Measurements from ENCODE around the gene MED31. TPM values are rescaled to one million over a fixed set of nuclear protein-coding genes. Genes with fewer than 3 reads are reported as not detected.
"Not testable (repeated sequence)": the region's sequence is repeated elsewhere in the genome, so short reads cannot be mapped to it uniquely, and the experiment has no call there.

MED31 gene
- total RNA-seq, 3 donors from 2014 or later (not counting 1 experiment from before 2014, with no cell fraction given) = 8.3 to 26.1 (median 19.1) TPM

DNA sequence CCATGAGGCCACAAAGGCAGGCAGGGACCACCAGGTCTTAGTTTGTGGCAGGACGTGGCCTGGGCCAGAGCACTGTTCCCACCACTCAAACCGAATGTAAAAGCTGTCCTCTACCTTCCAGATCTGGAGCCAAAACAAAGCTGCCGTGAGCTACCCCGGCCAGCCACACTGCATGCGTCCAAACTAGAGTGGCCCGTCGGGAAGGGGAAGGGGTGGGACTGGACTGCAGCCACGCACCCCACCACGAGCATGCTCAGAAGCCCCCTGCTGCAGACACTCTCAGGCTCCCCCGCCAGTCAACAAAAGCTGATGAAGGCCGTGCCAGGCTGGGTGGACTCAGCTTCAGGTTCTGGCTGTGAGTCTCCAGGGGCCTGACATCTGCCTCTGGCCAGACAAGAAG, 46.6 kb upstream of the MED31 start:
- Mint-ChIP-seq H3K4me1 (no peaks in the 10 kb centered on the region), H3K27me3 (ENCODE audit: low read depth in 2 of 2) (peaks cover 5 to 8% of the 10 kb centered on the region in 2 donors), H3K36me3 (no peaks in the 10 kb centered on the region), H3K27ac (no peak overlapping the region), H3K9me3 (no peaks in the 10 kb centered on the region), H3K4me3 (no peak overlapping the region)
- no peaks in the 10 kb centered on the region for H3K36me3 ChIP-seq (ENCODE audit: control insufficient read depth, insufficient read depth, low read length)
- H3K27me3 ChIP-seq (ENCODE audit: control insufficient read depth, insufficient read depth, low read length) = no peaks in the 10 kb centered on the region
- ATAC-seq (no peak), DNase-seq (no peak)
- H3K4me3 ChIP-seq (ENCODE audit: low read length) = no peak overlapping the region
- intact Hi-C loops (cut with micrococcal nuclease) = no loop called here
- no peaks in the 10 kb centered on the region for H3K9me3 ChIP-seq (ENCODE audit: control insufficient read depth, insufficient read depth, low read length)
- TF ChIP-seq, protein P1, sequence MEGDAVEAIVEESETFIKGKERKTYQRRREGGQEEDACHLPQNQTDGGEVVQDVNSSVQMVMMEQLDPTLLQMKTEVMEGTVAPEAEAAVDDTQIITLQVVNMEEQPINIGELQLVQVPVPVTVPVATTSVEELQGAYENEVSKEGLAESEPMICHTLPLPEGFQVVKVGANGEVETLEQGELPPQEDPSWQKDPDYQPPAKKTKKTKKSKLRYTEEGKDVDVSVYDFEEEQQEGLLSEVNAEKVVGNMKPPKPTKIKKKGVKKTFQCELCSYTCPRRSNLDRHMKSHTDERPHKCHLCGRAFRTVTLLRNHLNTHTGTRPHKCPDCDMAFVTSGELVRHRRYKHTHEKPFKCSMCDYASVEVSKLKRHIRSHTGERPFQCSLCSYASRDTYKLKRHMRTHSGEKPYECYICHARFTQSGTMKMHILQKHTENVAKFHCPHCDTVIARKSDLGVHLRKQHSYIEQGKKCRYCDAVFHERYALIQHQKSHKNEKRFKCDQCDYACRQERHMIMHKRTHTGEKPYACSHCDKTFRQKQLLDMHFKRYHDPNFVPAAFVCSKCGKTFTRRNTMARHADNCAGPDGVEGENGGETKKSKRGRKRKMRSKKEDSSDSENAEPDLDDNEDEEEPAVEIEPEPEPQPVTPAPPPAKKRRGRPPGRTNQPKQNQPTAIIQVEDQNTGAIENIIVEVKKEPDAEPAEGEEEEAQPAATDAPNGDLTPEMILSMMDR (IDR thresholded peaks at IDR 0.05) = no peak
- H3K4me1 ChIP-seq (ENCODE audit: control insufficient read depth, insufficient read depth, low read length) = no peaks in the 10 kb centered on the region
- 83% methylated on average over 11 of the region's 11 CpGs for WGBS (ENCODE audit: insufficient coverage)
- no peak overlapping the region for H3K27ac ChIP-seq (ENCODE audit: low read length)

DNA sequence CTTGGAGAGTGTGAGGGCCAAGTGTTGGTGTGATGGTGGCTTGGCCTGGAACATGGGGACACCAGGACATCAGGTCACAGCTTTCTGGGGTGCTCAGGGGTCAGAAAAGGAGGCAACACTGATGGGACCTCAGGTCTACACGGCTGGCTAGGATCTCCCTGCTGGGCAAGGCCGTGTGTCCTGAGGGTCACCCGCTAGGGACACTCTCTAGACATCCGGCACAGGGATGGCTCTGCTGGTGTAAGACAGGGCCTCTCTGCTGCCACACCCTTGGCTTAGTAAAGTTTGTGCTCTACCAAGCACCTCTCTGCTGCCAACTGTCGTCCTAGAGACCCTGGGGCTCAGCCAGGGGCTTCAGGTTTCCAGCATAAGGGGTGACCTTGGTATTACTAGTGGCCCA, 45.5 kb upstream of the MED31 start:
- Mint-ChIP-seq H3K27me3 (ENCODE audit: low read depth in 2 of 2) (peaks cover 6 to 7% of the 10 kb centered on the region in 2 donors), H3K4me1 (no peaks in the 10 kb centered on the region), H3K36me3 (no peaks in the 10 kb centered on the region), H3K27ac (no peak overlapping the region), H3K4me3 (no peak overlapping the region), H3K9me3 (no peaks in the 10 kb centered on the region)
- no peak overlapping the region for H3K27ac ChIP-seq (ENCODE audit: low read length)
- no peaks in the 10 kb centered on the region for H3K9me3 ChIP-seq (ENCODE audit: control insufficient read depth, insufficient read depth, low read length)
- H3K4me1 ChIP-seq (ENCODE audit: control insufficient read depth, insufficient read depth, low read length) = no peaks in the 10 kb centered on the region
- H3K27me3 ChIP-seq (ENCODE audit: control insufficient read depth, insufficient read depth, low read length) = no peaks in the 10 kb centered on the region
- DNase-seq = no peak
- no peak for ATAC-seq
- intact Hi-C loops (cut with micrococcal nuclease) = no loop called here
- H3K4me3 ChIP-seq (ENCODE audit: low read length) = no peak overlapping the region
- no peaks in the 10 kb centered on the region for H3K36me3 ChIP-seq (ENCODE audit: control insufficient read depth, insufficient read depth, low read length)
- WGBS (ENCODE audit: insufficient coverage) = 77% methylated on average over 5 of the region's 5 CpGs
- TF ChIP-seq, protein P1 (IDR thresholded peaks at IDR 0.05) = no peak

DNA sequence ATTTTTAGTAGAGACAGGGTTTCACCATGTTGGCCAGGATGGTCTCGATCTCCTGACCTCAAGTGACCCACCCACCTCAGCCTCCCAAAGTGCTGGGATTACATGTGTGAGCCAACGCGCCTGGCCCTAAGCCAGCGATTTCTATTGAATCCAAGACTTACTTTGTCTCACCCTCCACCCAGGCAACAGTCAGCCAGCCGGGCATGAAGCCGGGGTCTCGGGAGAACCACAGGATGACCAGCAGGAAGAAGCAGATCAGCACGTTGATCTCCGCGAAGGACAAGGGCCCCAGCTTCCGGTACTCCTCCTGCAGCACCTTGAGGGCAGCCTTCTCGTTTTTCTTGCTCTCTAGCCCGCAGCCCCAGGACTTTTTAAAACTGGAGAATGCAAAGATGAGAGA, 44.2 kb upstream of the MED31 start:
- ATAC-seq (no peak), DNase-seq (no peak)
- no peak overlapping the region for H3K4me3 Mint-ChIP-seq
- no peaks in the 10 kb centered on the region for H3K9me3 ChIP-seq (ENCODE audit: control insufficient read depth, insufficient read depth, low read length)
- H3K27ac Mint-ChIP-seq = no peak overlapping the region
- 85% methylated on average over 13 of the region's 13 CpGs for WGBS (ENCODE audit: insufficient coverage)
- intact Hi-C loops (cut with micrococcal nuclease) = no loop called here
- no peaks in the 10 kb centered on the region for H3K36me3 ChIP-seq (ENCODE audit: control insufficient read depth, insufficient read depth, low read length)
- no peaks in the 10 kb centered on the region for H3K27me3 ChIP-seq (ENCODE audit: control insufficient read depth, insufficient read depth, low read length)
- TF ChIP-seq, protein P1 (IDR thresholded peaks at IDR 0.05) = no peak
- no peaks in the 10 kb centered on the region for H3K4me1 ChIP-seq (ENCODE audit: control insufficient read depth, insufficient read depth, low read length)
- no peaks in the 10 kb centered on the region for H3K9me3 Mint-ChIP-seq
- no peaks in the 10 kb centered on the region for H3K4me1 Mint-ChIP-seq
- no peak overlapping the region for H3K4me3 ChIP-seq (ENCODE audit: low read length)
- no peak overlapping the region for H3K27ac ChIP-seq (ENCODE audit: low read length)
- H3K27me3 Mint-ChIP-seq (ENCODE audit: low read depth in 2 of 2) = peaks cover 6 to 15% of the 10 kb centered on the region in 2 donors
- no peaks in the 10 kb centered on the region for H3K36me3 Mint-ChIP-seq

DNA sequence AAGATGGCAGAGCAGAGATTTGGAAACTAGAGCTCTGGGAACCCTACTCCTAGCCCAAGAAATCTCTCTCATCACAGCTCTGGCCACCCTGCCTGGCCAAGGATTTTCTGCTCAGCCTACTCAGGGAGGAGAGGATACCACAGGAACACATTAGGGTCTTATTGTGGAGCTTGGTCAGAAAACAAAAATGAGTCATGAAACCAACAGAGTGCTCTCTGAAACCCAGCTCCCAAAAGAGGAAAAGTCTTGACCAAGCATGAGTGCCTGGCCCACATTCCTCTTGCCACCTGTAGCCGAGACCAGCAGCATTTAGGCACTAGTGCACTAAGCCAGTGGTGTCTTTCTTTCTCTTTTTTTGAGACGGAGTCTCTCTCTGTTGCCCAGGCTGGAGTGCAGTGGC, 43.6 kb upstream of the MED31 start:
- Mint-ChIP-seq H3K4me1 (no peaks in the 10 kb centered on the region), H3K9me3 (no peaks in the 10 kb centered on the region), H3K27me3 (ENCODE audit: low read depth in 2 of 2) (peaks cover 6 to 15% of the 10 kb centered on the region in 2 donors), H3K4me3 (no peak overlapping the region), H3K36me3 (no peaks in the 10 kb centered on the region), H3K27ac (no peak overlapping the region)
- Histone ChIP-seq H3K36me3 (ENCODE audit: control insufficient read depth, insufficient read depth, low read length) (no peaks in the 10 kb centered on the region), H3K27me3 (ENCODE audit: control insufficient read depth, insufficient read depth, low read length) (no peaks in the 10 kb centered on the region), H3K27ac (ENCODE audit: low read length) (no peak overlapping the region), H3K9me3 (ENCODE audit: control insufficient read depth, insufficient read depth, low read length) (no peaks in the 10 kb centered on the region), H3K4me3 (ENCODE audit: low read length) (no peak overlapping the region), H3K4me1 (ENCODE audit: control insufficient read depth, insufficient read depth, low read length) (no peaks in the 10 kb centered on the region)
- 73% methylated on average over 2 of the region's 2 CpGs for WGBS (ENCODE audit: insufficient coverage)
- TF ChIP-seq, protein P1 (IDR thresholded peaks at IDR 0.05) = no peak
- no peak for ATAC-seq
- intact Hi-C loops (cut with micrococcal nuclease) = no loop called here
- DNase-seq = no peak

DNA sequence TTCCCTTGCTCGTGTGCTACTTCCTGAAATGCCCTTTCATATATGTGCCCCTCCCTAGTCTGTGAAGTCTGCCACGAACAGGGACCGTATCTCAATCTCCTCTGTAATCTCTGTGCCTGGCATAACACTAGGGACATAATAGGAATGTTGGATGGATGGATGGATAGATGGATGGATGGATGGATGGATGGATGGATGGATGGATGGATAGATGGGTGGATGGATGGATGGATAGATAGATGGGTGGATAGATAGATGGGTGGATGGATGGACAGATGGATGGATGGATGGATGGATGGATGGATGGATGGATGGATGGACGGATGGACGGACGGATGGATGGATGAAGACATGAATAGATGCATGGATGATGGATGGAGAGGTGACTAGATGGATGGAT, 40.6 kb upstream of the MED31 start:
- H3K9me3 ChIP-seq (ENCODE audit: control insufficient read depth, insufficient read depth, low read length); H3K4me3 Mint-ChIP-seq; H3K27ac ChIP-seq (ENCODE audit: low read length); DNase-seq; intact Hi-C loops (cut with micrococcal nuclease); H3K27ac Mint-ChIP-seq; H3K36me3 ChIP-seq (ENCODE audit: control insufficient read depth, insufficient read depth, low read length); H3K4me3 ChIP-seq (ENCODE audit: low read length); H3K4me1 ChIP-seq (ENCODE audit: control insufficient read depth, insufficient read depth, low read length); H3K4me1 Mint-ChIP-seq; ATAC-seq; H3K9me3 Mint-ChIP-seq; H3K27me3 ChIP-seq (ENCODE audit: control insufficient read depth, insufficient read depth, low read length); H3K36me3 Mint-ChIP-seq: not testable (repeated sequence)
- WGBS (ENCODE audit: insufficient coverage) = 65% methylated on average over 6 of the region's 6 CpGs
- peaks cover 12 to 22% of the 10 kb centered on the region in 2 donors for H3K27me3 Mint-ChIP-seq (ENCODE audit: low read depth in 2 of 2)

All from natural killer cell (primary cell).